ENCODE measurements around the gene RNF222.

DNA sequence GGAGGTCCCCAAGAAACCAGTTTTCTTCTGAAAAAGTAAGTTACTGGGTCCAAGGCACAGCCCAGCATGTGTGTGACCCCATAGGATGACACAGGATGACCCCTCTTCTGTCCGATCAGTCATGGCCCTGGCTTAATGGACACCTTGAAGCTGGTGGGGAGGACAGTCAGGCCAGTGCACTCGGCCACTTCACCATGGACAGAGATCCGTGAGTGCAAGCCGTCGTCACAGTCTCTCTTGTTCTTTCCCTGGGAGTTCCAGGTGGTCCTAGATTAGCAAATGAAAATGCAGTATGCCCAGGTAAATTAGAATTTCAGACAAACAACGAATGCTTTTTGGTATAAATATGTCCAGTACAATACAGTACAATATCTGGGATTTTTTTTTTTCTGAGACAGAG lies 1.4 kb upstream of the RNF222 start:
- TF ChIP-seq CHD1 (IDR thresholded peaks at IDR 0.05; ENCODE audit: low read depth, low read length) (no peak), SP2 (IDR thresholded peaks at IDR 0.05; ENCODE audit: low read length) (no peak), POLR2A (IDR thresholded peaks at IDR 0.05; ENCODE audit: control extremely low read depth in 1 of 2, low read depth in 2 of 2, low read length in 2 of 2) (no peak), POLR2AphosphoS5 (IDR thresholded peaks at IDR 0.05; ENCODE audit: low read depth, low read length) (no peak), CREB1 (IDR thresholded peaks at IDR 0.05) (no peak), BRCA1 (IDR thresholded peaks at IDR 0.05; ENCODE audit: low read depth, low read length) (no peak), TAF7 (optimal IDR thresholded peaks at IDR 0.05; ENCODE audit: borderline replicate concordance, low read depth, low read length) (no peak)
- TF ChIP-seq, protein P1, sequence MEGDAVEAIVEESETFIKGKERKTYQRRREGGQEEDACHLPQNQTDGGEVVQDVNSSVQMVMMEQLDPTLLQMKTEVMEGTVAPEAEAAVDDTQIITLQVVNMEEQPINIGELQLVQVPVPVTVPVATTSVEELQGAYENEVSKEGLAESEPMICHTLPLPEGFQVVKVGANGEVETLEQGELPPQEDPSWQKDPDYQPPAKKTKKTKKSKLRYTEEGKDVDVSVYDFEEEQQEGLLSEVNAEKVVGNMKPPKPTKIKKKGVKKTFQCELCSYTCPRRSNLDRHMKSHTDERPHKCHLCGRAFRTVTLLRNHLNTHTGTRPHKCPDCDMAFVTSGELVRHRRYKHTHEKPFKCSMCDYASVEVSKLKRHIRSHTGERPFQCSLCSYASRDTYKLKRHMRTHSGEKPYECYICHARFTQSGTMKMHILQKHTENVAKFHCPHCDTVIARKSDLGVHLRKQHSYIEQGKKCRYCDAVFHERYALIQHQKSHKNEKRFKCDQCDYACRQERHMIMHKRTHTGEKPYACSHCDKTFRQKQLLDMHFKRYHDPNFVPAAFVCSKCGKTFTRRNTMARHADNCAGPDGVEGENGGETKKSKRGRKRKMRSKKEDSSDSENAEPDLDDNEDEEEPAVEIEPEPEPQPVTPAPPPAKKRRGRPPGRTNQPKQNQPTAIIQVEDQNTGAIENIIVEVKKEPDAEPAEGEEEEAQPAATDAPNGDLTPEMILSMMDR (IDR thresholded peaks at IDR 0.05; ENCODE audit: control extremely low read depth in 1 of 3, insufficient read depth in 1 of 3, low read depth in 1 of 3, low read length in 3 of 3): no peak
- TF ChIP-seq, protein P2, sequence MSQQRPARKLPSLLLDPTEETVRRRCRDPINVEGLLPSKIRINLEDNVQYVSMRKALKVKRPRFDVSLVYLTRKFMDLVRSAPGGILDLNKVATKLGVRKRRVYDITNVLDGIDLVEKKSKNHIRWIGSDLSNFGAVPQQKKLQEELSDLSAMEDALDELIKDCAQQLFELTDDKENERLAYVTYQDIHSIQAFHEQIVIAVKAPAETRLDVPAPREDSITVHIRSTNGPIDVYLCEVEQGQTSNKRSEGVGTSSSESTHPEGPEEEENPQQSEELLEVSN (IDR thresholded peaks at IDR 0.05): no peak
- TF ChIP-seq, protein P3, sequence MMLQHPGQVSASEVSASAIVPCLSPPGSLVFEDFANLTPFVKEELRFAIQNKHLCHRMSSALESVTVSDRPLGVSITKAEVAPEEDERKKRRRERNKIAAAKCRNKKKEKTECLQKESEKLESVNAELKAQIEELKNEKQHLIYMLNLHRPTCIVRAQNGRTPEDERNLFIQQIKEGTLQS (IDR thresholded peaks at IDR 0.05; ENCODE audit: insufficient read depth, low read depth, low read length): no peak
- TF ChIP-seq, protein P4, sequence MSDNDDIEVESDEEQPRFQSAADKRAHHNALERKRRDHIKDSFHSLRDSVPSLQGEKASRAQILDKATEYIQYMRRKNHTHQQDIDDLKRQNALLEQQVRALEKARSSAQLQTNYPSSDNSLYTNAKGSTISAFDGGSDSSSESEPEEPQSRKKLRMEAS (IDR thresholded peaks at IDR 0.05): no peak

Measured in H1 (cell line).